ENCODE data around the gene KIDINS220.

The KIDINS220 gene

DNA sequence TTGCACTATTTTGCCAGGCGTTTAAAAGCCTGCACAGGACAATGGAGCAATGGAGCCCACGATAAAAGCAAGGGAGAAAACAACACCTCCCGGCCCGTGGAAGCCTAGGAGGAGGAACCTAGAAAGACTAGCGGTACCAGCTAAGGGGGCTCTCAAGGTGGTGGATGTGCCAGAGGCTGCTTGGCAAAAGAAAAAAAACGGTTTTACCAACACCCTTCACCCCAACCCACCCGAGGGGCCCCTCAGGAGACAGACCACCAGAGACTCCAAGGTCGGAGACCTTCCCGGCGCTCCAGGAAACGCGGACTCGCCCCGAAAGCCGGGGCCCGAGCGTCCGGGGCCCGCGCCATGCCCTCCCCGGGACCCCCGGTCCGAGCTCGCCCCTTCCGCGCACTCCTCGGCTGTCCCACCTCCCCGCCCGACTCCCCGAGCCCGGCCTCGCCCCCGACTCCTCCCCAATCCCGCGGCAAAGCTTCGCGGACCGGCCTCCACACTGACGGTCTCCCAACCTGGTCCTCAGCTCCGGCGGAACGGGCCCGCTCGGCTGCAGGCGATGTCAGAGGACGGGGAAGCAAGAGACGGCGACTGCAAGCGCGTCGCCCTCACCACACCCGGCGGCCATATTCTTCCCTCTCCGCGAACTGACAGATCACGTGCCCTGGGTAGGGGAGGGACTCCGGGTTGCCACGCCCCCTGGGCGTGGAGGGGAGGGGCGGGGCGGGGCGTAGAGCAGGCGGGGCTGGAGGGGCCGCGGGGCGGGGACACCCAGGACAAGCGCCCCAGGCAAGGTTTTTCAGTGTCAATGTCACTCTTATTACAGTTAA, at the start of gene KIDINS220:
TSS of gene KIDINS220 (minus strand) at position 643 of the 824 bp plus-strand sequence. CDS start 10,520 bp downstream, outside the sequence.
- DNase-seq (ENCODE audit: low spot score): peak; percentile 87

DNA sequence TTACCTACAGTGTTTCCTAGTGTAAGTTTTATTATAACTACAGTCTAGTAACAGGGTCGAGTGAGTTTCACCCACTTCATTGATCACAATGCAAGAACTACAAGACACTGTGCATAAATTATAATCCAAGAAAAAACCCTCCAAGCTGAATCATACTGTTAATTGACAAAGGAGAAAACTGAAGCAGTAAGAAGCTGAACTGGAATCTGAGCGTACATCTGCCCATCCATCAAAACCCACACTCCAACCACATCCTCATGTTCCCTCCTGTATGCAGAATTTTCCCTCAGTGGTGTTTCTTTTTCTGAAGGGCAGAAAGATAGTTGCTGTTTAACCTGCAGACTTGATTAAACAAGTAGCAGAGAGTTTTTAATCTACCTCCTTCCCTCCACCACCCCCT, 49.5 kb upstream of the KIDINS220 start:
- DNase-seq (ENCODE audit: low spot score): no peak

DNA sequence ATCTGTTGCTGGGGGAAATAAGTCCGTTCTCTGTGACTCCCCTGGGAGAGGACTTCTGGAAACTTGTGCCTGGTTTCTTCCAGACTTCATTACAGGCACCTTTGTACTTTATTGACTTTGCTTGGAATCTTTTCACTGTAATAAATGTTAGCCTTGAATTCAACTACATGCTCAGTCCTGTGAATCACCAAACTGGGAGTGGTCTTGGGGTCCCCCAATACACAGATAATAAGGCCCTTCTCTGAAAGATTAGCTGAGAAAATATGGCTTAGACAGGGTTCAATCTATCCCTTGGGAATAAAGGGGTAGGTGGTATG, 48.7 kb upstream of the KIDINS220 start:
- DNase-seq (ENCODE audit: low spot score): no peak

DNA sequence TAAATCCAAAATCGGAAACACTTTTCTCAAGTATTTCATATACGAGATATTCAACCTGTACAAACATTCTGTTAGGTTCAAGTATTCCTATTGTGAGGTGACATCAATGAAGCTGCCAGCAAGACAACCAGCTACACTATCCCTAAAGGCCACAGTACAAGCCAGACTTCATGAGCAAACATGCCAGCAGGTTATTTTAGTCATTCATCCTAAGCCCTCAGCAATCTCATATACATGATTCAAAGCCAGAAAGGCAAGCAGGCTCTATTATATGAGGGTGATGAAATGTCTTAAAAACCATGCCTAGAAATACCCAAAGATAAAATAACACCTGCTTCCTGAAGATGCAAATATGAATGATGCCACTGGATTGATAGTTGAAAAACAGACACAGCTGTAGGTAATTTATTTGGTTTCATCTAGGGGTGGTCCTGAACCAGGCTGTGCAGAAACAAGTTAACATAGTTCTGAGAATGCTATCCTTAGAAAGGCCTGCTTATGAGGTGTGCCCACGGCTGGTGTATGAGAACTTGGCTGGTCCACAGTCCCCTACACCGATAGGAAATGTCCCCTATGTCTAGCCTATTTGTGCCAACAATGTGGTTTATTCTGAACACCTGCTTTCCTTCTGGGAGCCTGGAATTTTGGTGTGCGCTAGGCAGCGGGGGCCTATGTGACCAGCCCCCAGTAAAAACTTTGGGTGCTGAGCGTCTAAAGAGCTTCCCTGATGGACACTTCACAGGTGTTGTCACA, 48.2 kb upstream of the KIDINS220 start:
- no peak for DNase-seq (ENCODE audit: low spot score)

DNA sequence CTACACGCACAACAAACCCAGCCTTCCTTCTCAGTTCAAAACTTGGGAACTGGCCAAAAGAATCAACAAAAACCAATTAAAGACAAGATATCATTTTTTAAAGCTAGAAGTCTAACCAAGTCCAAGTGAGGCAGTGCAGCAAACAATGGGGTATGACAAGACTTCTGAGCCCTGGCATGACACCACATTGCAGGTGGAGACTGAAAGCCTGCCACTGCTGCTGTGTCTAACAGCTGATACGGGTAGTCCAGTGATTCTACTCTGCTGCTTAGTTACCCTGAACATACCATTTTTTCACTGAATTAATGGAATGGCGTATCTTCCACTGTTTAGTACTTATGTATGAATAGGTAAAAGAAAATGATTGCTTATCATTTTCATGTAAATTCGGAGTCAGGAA, 47.4 kb upstream of the KIDINS220 start:
- DNase-seq (ENCODE audit: low spot score): no peak

DNA sequence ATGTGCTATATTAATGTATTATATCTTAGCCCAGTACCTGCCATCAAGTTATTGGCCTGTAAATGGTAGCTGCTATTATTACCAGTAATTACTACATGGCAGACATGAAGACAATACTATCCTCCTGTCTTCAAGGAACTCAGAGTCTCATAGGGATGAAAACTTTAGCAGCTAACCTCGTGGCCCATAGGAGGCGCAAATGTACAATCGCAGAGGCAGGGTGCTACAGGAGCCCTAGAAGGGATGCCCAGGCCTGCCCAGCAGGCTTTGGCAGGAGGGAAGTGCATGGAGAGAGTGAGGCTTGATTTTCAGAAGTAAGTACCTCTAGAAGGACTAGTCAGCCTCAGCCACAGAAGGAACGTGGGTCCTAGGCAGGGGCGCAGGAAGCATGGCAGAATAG, 44.7 kb upstream of the KIDINS220 start:
- no peak for DNase-seq (ENCODE audit: low spot score)

DNA sequence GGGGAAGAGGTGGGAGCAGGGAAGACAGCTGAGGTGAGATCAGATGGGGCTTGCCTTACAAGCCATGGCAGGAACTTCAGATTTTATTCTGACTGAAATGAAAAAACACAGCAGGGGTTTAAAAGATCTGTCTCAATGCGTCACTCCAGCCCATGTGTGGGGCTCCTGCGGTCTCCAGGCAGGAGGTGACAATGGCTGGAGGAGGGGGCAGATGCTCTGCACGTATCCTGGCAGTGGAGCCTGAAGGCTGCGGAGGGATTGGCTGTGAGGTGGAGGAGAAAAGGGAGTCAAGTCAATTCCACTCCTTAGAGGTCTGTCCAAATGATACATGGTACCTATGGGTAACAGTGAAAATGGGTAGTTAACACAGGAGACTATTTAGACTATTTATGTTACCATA, 40.5 kb upstream of the KIDINS220 start:
- DNase-seq (ENCODE audit: low spot score): no peak

DNA sequence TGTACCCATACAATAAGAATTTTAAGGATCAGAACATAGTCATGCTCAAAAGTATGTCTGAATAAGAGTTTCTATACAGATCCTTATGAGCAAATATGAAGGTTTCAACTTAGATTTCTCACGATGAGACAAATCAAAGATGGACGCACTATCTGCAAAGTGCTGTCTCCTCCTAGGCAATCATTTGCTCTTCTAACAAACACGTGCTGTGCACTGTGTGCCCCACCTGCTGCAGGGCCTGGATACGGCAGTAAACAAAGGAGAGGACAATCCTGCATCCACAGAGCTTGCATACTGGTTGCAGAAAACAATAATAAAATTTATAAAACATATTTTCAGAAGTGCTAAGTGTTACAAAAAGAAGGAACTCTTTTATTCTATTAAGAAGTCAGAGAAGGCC, 39.9 kb upstream of the KIDINS220 start:
- DNase-seq (ENCODE audit: low spot score): no peak

DNA sequence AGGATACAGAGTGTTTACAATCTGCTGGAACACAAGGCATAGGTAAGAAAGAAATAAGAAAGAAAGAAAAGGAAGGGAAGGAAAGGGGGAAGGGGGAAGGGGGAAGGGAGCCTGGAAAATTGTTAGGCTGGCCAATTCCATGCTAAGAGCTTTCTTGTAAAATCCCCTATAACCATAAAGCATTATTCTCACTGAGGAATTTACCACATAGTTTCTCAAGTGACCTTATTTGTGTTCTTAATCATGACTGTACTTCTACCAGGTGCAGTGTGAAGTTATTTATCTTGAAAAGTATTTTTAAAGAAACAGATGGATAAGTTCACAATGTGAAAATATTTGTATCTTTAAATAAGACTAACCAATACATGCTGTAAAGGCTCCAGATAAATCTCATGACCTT, 39.2 kb upstream of the KIDINS220 start:
- DNase-seq (ENCODE audit: low spot score): no peak

DNA sequence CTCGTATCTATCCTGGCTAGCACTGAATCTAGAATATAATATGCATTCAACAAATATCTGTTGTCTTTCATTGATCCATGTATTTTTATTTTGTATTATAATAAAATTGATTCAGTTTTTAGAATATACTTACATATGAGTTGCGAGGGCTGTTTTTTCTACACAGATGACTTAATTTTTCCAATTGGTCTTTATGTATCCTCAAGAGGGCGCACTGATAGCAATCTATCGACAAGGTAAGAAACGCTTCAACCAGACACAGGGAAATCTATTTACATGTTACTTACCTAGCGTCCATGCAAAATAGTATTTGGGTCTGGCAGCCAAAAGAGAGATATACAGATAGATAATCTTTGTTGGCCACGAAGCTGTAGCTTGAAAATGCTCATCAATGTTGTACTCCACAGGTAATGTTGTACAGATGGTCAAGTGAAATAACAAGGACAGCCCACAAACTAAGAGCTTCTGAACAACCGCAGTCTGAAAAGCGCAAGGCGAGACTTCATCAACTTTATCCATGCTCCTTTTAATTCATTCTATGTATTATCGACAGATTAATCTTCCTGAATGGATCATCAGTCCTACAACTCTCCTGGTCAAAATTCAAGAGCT, 35.5 kb upstream of the KIDINS220 start:
- DNase-seq (ENCODE audit: low spot score): peak; percentile 3

DNA sequence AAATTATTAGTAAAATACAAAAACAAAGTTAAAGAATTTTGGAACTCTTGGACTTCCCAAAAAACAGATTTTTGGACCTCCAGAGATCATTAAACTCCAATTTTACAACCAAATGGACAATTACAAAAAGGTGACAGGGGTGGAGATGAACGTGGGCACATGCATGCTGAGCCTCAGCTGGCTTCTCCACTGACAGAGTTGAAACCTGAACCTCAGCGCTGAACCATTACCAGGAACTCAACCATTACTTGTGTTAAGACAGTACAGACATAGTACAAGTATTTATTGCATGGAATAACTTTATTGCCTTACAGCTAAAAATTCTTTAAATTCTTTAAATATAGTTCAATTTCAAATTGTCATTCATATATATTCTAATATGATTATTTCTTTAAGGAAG, 33.0 kb upstream of the KIDINS220 start:
- DNase-seq (ENCODE audit: low spot score): no peak

DNA sequence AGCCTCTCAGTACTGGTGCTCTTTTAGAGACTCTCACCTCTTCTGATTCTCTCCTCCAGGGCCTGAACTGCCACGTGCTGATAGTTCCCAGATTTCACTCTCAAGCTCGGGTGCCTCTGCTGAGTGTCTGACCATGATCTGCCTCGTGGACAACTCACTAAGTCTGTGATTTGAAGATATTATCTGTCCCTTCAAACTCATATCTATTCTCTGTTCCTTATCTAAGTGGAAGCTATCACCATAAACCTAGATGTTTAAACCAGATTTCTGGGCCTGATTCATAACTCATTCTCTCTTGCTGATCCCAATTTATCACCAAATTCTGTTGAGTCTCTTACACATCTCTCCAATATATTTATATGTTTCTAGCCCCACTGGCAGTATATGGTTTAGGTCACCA, 29.9 kb upstream of the KIDINS220 start:
- DNase-seq (ENCODE audit: low spot score): no peak

DNA sequence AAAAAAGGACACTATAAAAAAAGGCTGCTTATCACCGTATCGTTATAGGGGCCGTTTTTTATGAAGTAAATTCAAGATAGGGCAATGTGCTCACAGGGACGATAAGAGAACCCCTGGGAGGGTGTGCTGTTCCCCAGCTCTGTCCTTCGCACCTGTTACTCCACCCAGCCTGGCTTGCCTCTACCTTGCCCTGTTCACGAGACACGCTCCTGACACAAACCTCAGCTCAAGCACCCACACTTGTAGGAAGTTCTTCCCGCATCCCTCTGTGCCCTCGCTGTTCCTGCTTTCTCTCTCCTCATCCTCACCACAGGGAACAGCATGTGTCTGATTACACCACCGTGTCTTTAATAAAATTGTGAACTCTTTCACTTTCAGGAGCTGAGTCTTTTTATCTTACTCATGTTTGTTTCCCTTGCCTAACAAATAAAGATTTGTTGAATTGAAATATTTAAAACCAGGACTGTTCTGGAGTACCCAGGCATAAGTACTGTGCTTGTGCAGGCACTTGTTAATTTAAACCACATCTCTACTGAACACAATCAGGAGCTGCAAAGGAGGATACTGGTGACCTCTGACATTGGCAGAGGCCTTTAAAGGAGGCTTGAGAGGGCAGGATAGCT, 26.0 kb upstream of the KIDINS220 start:
- no peak for DNase-seq (ENCODE audit: low spot score)

DNA sequence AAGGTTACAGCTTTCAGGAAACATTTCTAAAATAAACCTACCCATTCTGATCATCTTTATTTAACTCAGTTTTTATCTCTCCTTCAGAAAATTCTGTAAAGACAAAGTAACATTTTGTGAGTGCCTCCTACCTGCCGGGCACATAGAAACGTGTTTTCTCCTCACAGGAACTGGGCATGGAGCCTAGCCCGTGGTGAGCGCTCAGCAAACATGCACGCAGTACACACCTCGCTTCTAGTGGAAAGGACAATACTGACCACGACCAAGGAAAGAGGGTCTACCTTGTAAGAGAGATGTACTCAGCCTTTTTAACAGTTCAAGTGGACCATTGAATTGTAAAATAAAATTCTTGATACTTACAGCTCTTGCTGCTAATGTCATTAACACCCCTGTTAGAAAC, 24.8 kb upstream of the KIDINS220 start:
- DNase-seq (ENCODE audit: low spot score): no peak

DNA sequence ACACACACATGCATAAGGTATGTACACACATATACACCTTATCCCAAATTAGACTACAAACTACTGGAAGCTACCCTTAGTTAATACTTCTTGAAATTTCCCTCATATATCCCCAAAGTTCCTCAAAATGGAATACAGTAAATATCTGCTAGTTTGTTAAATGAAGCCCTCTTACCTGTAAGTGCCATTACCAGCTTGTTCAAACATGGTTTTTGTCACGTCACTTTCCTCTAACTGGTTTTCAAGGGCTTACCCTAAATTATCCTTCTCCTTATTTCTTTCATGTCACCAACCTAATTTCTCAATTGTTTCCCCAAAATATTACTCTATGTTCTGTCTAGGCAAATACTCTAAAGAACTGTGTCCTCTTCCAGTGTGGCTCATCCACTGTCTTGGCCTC, 24.4 kb upstream of the KIDINS220 start:
- no peak for DNase-seq (ENCODE audit: low spot score)

DNA sequence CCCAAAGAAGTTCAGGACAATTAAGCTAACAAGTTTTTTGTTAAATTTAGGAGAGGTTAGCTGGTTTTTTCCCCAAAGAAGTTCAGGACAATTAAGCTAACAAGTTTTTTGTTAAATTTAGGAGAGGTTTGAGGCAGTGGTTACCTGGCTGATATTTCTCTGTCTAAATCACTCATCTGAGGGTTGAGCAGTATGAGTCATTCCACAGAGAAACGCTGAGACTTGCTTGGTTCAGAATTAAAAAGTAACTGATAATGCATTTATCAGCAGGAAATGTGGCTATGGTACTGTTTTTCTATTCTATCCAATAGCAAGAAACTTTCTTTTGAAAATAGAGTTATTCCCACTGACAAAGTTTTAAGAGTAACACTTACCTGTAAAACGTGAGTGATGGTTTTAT, 22.8 kb upstream of the KIDINS220 start:
- DNase-seq (ENCODE audit: low spot score): no peak

DNA sequence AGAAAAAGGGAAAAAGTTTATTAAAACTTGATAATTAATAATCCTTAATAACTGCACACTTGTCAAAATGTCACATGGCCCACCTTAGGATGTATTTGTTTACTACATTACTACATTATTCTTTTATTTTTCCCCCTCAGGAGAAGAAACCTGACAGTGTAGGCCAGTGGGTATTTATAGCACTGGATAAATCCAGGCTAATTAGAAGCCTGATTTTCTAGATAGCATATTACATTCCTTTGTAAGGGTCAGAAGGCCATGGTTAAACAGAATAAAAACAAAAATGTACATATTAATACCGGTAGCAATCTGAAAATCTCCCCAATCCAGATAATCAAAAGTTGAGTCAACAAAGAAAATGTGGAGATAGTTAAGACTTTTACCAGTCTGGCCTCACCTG, 21.5 kb upstream of the KIDINS220 start:
- no peak for DNase-seq (ENCODE audit: low spot score)

DNA sequence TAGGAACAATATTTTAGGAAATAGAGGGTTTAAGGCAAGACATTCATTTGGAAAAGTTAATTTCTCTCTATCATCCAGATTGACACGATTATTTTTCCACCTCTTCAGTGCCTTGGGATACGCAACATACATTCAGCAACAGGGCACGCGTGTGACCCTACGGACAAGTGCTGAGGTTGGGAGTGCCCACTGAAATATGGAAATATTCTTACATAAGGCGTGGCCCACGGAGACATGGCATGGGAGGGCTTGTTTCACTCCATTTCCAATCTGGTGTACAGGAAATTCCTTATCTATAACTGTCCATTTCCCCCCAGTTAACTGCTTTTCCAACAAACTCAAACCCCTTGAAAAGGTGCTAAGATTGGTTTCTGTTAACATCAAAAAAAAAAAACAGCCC, 20.9 kb upstream of the KIDINS220 start:
- DNase-seq (ENCODE audit: low spot score): no peak

DNA sequence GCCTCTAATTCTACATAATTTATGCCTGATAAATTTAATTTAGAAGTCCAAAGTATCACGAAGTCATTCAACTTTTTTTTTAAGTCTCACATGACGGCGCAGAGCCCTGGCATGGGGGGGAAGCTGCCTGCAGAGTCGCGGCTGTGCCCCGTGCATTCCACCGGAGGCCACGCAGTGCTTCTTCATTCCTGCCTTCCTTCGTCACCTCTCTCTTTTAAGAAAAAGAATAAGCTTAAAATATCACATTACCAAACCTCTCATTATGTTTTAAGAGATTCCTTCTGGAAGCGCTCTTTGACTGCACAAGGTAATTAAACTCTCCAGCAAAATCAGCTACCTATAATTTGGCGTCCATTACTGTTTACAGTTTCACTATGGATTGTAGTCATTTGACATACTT, 20.3 kb upstream of the KIDINS220 start:
- no peak for DNase-seq (ENCODE audit: low spot score)

DNA sequence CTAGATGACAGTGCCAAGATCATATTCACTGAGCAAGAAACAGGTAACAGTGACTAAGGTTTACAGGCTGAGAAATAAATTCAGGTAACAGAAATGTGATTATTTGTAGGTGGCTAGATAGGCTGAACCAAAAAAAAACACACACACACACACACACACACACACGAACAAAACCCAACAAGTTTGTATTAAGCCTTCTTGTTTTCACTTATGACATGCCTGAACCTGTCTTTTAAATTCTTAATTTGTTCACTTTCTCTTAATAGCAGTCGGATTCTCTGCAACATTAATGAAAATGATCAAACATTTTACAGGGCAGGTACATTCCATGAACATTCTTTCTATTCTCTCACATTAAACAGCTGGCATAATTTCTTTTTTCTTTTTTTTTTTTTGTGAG, 18.8 kb upstream of the KIDINS220 start:
- DNase-seq (ENCODE audit: low spot score): no peak

DNA sequence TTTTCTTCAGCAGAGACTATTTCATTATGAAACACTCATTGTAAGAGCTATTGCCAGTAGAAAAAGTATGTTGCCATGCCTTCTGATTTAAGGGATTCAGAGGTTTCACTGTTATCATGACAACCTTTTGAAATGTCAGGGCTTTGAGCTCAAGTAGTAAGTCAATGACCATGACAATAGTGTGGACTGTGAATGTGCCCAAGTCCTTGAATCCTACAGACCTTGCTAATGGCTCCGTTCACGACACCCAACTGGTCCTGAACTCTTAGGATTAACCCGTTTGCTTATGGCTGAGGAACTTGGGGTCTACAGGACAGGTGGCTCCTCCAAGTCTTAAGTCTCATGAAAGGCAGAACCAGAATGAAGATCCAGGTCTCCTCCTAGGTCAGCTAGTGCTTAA, 17.6 kb upstream of the KIDINS220 start:
- DNase-seq (ENCODE audit: low spot score): no peak

DNA sequence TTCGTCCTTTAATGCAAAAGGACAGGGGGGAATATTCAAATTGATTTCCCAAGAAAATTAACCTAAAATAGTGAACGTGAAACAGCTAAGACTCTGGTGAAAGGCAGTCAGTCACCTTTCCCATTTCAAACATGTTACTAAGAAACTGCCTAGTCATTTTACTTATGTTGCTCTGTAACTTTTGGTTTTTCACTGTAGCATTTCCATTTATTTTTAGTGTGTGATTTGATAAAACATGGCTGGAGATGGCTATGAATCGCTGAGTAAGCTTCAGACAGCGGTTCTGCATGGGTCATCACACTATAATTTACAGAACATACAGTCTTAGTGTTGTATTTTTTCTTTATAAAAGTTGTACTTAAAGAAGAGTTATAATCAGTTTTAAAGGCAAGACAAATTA, 16.0 kb upstream of the KIDINS220 start:
- no peak for DNase-seq (ENCODE audit: low spot score)
